GM10266 (cell line): ENCODE data around the gene SLC6A9.

Source experiments
- DNase-seq: peaks from one replicate; pipeline ENCODE4 v3.0.0; 2012; ENCODE audit errors: extremely low spot score
- TF ChIP-seq, protein P1 (sequence below): IDR thresholded peaks from 2 replicates; pipeline ENCODE4 v1.5.1; 2012; ENCODE audit warnings: mild to moderate bottlenecking, low read depth; ENCODE audit not compliant: control insufficient read depth, insufficient read depth; ENCODE audit errors: missing control alignments

Gene SLC6A9

DNA sequence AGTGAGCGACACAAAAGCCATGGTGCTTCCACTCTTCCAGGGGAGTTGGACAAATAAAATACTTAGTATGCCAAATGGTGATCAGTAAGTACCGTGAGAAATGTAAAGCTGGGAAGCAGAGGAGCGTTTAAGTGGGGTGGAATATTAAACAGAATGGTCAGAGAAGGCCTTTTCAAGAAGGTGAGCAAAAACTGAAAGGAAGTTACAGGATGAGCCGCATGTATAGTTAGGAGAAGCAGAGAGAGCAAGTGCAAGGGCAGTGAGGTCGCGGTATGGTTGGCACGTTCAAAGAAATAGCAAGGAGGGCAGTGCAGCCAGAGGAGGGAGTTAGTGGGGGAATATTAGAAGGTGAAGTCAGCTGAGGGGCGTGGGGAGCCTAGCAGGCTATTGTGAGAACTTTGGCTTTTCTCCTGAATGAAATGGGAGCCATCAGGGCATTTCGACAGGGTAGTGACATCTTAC, 57.2 kb downstream of the SLC6A9 start:
- no peak for DNase-seq
- TF ChIP-seq, protein P1, sequence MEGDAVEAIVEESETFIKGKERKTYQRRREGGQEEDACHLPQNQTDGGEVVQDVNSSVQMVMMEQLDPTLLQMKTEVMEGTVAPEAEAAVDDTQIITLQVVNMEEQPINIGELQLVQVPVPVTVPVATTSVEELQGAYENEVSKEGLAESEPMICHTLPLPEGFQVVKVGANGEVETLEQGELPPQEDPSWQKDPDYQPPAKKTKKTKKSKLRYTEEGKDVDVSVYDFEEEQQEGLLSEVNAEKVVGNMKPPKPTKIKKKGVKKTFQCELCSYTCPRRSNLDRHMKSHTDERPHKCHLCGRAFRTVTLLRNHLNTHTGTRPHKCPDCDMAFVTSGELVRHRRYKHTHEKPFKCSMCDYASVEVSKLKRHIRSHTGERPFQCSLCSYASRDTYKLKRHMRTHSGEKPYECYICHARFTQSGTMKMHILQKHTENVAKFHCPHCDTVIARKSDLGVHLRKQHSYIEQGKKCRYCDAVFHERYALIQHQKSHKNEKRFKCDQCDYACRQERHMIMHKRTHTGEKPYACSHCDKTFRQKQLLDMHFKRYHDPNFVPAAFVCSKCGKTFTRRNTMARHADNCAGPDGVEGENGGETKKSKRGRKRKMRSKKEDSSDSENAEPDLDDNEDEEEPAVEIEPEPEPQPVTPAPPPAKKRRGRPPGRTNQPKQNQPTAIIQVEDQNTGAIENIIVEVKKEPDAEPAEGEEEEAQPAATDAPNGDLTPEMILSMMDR: no peak

DNA sequence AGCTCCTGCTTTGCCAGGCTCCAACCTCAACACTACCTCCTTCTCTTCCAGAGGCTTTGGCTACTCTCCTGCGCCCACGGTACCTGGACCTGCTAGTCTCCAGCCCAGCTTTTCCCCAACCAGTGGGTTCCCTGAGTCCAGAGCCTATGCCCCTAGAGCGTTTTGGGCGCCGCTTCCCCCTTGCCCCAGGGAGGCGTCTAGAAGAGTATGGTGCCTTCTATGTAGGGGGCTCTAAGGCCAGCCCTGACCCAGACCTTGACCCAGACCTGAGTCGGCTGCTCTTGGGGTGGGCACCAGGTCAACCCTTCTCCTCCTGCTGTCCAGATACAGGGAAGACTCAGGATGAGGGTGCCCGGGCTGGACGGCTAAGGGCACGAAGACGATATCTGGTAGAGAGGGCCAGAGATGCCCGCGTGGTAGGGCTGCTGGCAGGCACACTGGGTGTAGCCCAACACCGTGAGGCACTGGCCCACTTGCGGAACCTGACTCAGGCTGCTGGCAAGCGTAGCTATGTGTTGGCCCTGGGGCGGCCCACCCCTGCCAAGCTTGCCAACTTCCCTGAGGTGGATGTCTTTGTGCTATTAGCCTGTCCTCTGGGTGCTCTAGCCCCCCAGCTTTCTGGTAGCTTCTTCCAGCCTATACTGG, 59.8 kb downstream of the SLC6A9 start:
- TF ChIP-seq, protein P1: no peak
- no peak for DNase-seq

- no peak for DNase-seq
- TF ChIP-seq, protein P1: no peak
Observed at GRCh38 chr1:43970911-43971310, 60.4 kb downstream of the SLC6A9 start.

GRCh38 chr1:43970502-43970901, 60.8 kb downstream of the SLC6A9 start:
- TF ChIP-seq, protein P1: no peak
- DNase-seq: no peak

- TF ChIP-seq, protein P1: no peak
- DNase-seq: peak; percentile 97
Observed at GRCh38 chr1:43969746-43970466, 61.4 kb downstream of the SLC6A9 start, which contains the start of gene DPH2. Gene DPH2 (plus strand): TSS chr1:43970010. CDS start chr1:43970176, 166 bp downstream.

GRCh38 chr1:43969416-43969745, 61.9 kb downstream of the SLC6A9 start:
- DNase-seq: no peak
- TF ChIP-seq, protein P1: no peak

GRCh38 chr1:43968348-43968948, 62.8 kb downstream of the SLC6A9 start:
- TF ChIP-seq, protein P1: no peak
- no peak for DNase-seq
